ENCODE results near the gene PHACTR3. TPM values are rescaled to one million over a fixed set of nuclear protein-coding genes. Genes with fewer than 3 reads are reported as not detected.

The PHACTR3 gene
- total RNA-seq, 4 donors from 2014 or later: 0.54 to 0.81 (median 0.59) TPM; not detected in 1

DNA sequence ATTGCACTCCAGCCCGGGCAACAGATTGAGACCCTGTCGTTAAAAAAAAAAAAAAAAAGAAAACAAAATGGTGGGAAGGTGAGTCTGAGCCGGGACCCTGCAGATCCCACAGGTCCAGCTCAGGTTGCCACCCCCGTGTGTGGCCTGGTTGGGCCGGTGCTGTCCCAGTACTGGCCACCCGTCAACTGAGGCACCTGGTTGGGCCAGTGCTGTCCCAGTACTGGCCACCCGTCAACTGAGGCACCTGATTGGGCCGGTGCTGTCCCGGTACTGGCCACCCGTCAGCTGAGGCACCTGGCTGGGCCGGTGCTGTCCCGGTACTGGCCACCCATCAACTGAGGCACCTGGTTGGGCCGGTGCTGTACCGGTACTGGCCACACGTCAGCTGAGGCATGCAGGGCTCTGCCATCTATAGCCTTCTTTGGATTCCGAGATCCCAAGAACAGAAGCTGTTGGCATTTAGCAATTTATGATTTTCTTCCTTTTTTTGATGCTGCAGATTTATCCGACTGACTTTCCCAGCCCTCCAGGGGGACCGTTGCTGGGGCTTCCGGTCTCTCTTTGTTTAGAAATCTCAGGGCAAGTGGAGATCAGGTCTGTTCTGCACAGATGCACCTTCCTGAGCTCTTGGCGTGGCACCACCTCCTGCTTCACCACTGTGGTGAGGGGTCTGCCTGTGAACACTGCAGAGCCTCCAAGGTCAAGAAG is 215.3 kb downstream of the PHACTR3 start:
- no peak for ATAC-seq
- H3K9me3 ChIP-seq: no peaks in the 10 kb centered on the region
- 77 to 87% methylated on average over 6 to 14 of the region's 20 CpGs for WGBS, 2 donors (ENCODE audit: low coverage in 1 of 2)
- H3K4me1 ChIP-seq: peaks cover 0 to 26% (median 0%) of the 10 kb centered on the region in 3 donors
- no peaks in the 10 kb centered on the region for H3K36me3 ChIP-seq
- TF ChIP-seq, protein P1, sequence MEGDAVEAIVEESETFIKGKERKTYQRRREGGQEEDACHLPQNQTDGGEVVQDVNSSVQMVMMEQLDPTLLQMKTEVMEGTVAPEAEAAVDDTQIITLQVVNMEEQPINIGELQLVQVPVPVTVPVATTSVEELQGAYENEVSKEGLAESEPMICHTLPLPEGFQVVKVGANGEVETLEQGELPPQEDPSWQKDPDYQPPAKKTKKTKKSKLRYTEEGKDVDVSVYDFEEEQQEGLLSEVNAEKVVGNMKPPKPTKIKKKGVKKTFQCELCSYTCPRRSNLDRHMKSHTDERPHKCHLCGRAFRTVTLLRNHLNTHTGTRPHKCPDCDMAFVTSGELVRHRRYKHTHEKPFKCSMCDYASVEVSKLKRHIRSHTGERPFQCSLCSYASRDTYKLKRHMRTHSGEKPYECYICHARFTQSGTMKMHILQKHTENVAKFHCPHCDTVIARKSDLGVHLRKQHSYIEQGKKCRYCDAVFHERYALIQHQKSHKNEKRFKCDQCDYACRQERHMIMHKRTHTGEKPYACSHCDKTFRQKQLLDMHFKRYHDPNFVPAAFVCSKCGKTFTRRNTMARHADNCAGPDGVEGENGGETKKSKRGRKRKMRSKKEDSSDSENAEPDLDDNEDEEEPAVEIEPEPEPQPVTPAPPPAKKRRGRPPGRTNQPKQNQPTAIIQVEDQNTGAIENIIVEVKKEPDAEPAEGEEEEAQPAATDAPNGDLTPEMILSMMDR (IDR thresholded peaks at IDR 0.05): no peak
- TF ChIP-seq POLR2A (IDR thresholded peaks at IDR 0.05): no peak
- TF ChIP-seq EP300 (IDR thresholded peaks at IDR 0.05): no peak
- no peak for TF ChIP-seq POLR2AphosphoS5 (IDR thresholded peaks at IDR 0.05)
- no peak overlapping the region for H3K27ac ChIP-seq
- no peak overlapping the region for H3K4me3 ChIP-seq
- peaks cover 10% of the 10 kb centered on the region for H3K27me3 ChIP-seq

DNA sequence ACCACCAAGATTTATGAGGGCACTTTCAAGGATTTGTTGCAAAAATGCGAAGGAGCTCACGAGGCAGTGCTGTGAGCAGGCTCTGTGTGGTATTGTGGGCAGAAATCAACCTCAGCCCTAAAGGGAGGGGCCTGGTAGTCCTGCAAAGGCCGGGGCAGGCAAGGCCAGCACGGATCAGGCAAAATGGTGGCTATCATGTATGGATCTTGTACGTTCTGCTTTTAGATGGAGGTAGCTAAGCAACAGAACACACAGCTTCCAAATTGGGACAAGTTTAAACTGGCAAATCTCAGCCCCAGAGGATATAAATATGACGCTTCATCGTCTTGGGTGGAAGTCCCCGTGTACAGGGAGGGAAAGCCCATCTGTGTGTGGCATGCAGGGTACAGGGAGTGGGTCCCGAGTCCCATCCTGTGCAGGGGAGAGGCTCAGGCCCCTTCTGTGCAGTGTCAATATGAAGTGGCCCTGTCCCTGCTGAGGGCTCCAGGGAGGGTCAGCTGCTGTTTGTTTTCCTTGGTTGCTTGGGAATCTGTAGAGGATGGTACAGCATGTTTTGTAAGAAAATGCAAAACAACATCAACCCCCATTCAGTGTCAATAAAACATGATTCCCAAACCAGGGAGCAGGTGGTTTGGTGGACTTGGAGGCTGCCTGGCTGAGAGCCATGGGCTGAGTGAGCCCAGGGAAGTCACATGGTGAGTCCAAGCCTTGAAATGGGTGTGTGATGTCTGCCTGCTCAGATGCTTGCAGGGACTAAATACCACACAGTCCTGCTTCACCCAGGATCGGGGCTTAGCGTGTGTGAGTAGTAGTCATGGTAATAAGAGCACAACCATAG is 216.1 kb downstream of the PHACTR3 start:
- TF ChIP-seq, protein P1 (IDR thresholded peaks at IDR 0.05): no peak
- no peak for TF ChIP-seq EP300 (IDR thresholded peaks at IDR 0.05)
- no peak for TF ChIP-seq POLR2AphosphoS5 (IDR thresholded peaks at IDR 0.05)
- TF ChIP-seq POLR2A (IDR thresholded peaks at IDR 0.05): no peak
- H3K36me3 ChIP-seq: no peaks in the 10 kb centered on the region
- H3K9me3 ChIP-seq: no peaks in the 10 kb centered on the region
- ATAC-seq: no peak
- 52 to 63% methylated on average over 4 to 10 of the region's 11 CpGs for WGBS, 2 donors (ENCODE audit: low coverage in 1 of 2)
- H3K27me3 ChIP-seq: peaks cover 10% of the 10 kb centered on the region
- peaks cover 0 to 27% (median 0%) of the 10 kb centered on the region in 3 donors for H3K4me1 ChIP-seq
- H3K4me3 ChIP-seq: no peak overlapping the region
- H3K27ac ChIP-seq: no peak overlapping the region

DNA sequence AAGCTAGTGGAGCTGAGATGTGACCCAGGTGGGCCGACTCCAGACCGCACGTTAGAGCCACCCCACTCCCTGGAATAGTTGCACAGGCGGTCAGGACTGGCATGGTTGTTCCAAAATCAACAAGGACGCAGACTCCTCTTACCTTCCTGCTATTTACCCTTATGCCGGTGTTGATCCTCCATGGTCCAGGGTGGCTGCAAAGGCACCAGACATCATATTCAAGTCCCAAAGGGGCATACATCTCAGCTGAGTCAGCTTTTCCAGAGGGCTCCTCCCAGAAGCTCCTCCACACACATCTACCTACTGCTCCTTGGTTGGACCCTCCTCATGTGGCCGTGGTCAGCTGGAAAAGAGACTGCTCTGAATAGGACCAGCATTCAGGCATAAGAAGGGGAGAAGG is 216.9 kb downstream of the PHACTR3 start:
- Histone ChIP-seq H3K36me3 (no peaks in the 10 kb centered on the region), H3K27me3 (peaks cover 10% of the 10 kb centered on the region), H3K27ac (no peak overlapping the region), H3K4me1 (peaks cover 0 to 27% (median 0%) of the 10 kb centered on the region in 3 donors), H3K9me3 (no peaks in the 10 kb centered on the region), H3K4me3 (no peak overlapping the region)
- ATAC-seq: no peak
- TF ChIP-seq EP300 (IDR thresholded peaks at IDR 0.05) (no peak), POLR2A (IDR thresholded peaks at IDR 0.05) (no peak), POLR2AphosphoS5 (IDR thresholded peaks at IDR 0.05) (no peak)
- TF ChIP-seq, protein P1 (IDR thresholded peaks at IDR 0.05): no peak
- 92 to 95% methylated on average over 5 to 7 of the region's 7 CpGs for WGBS, 2 donors (ENCODE audit: low coverage in 1 of 2)

DNA sequence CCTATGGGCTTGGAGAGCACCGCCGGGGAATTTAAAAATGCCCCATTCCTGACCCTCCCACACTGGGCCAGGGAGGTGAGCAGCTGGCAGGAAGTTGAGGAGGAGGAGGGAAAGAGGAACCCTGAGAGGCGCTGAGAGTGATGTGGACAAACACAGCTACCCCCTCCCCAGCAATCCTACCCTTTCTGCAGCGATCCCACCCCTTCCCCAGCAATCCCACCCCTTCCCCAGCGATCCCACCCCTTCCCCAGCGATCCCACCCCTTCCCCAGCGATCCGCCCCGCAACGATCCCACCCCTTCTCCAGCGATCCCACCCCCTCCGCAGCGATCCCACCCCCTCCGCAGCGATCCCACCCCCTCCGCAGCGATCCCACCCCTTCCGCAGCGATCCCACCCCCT is 217.4 kb downstream of the PHACTR3 start:
- ATAC-seq: no peak
- Histone ChIP-seq H3K36me3 (no peaks in the 10 kb centered on the region), H3K27me3 (peaks cover 10% of the 10 kb centered on the region), H3K9me3 (no peaks in the 10 kb centered on the region), H3K27ac (no peak overlapping the region), H3K4me3 (no peak overlapping the region), H3K4me1 (peaks cover 0 to 27% (median 0%) of the 10 kb centered on the region in 3 donors)
- no peak for TF ChIP-seq EP300 (IDR thresholded peaks at IDR 0.05)
- no peak for TF ChIP-seq POLR2AphosphoS5 (IDR thresholded peaks at IDR 0.05)
- no peak for TF ChIP-seq POLR2A (IDR thresholded peaks at IDR 0.05)
- TF ChIP-seq, protein P1 (IDR thresholded peaks at IDR 0.05): no peak
- WGBS, 2 donors (ENCODE audit: low coverage in 1 of 2): 75 to 93% methylated on average over 3 of the region's 19 CpGs

All from gastroesophageal sphincter (tissue), 4 donors.